Natural killer cell (primary cell): ENCODE measurements around the gene FBXL7. TPM values are rescaled to one million over a fixed set of nuclear protein-coding genes. Genes with fewer than 3 reads are reported as not detected.

Experiments
- ATAC-seq, 3 donors: fragments of 150-1000 bp in 2 of 3; fragments of 200-7000 bp in 1 of 3; cut with Tn5 transposase; 1 replicate in 1 of 3; 2 replicates in 2 of 3; pipeline ENCODE4 v1.10.0; 2021; ENCODE audit warnings: mild to moderate bottlenecking in 2 of 3, moderate library complexity in 2 of 3
- DNase-seq, 2 donors: peaks; one replicate each; pipeline versions ENCODE4 v3.0.0 to v3.0.0-alpha.2; 2013 to 2021; ENCODE audit warnings: mixed read lengths in 1 of 2
- H3K27ac ChIP-seq: one replicate; pipeline ENCODE4 v1.5.1; 2013; ENCODE audit warnings: mild to moderate bottlenecking, low read length
- H3K27me3 ChIP-seq: one replicate; pipeline ENCODE4 v1.6.1; 2013; ENCODE audit warnings: low read length; ENCODE audit not compliant: control insufficient read depth, insufficient read depth
- H3K36me3 ChIP-seq: one replicate; pipeline ENCODE4 v1.6.1; 2013; ENCODE audit warnings: low read length; ENCODE audit not compliant: control insufficient read depth, insufficient read depth
- H3K4me1 ChIP-seq: one replicate; pipeline ENCODE4 v1.6.1; 2013; ENCODE audit warnings: low read length; ENCODE audit not compliant: control insufficient read depth, insufficient read depth
- H3K4me3 ChIP-seq: one replicate; pipeline ENCODE4 v1.5.1; 2013; ENCODE audit warnings: low read length
- H3K9me3 ChIP-seq: one replicate; pipeline ENCODE4 v1.6.1; 2013; ENCODE audit warnings: low read length; ENCODE audit not compliant: control insufficient read depth, insufficient read depth
- H3K27ac Mint-ChIP-seq, 2 donors: one replicate each; pipeline ENCODE4 v1.8.0; 2022; ENCODE audit warnings: mild to moderate bottlenecking in 2 of 2, mixed read lengths in 2 of 2, moderate library complexity in 1 of 2
- H3K27me3 Mint-ChIP-seq, 2 donors: one replicate each; pipeline ENCODE4 v1.8.0; 2022; ENCODE audit warnings: low read depth in 2 of 2, mixed read lengths in 2 of 2
- H3K36me3 Mint-ChIP-seq: one replicate; pipeline ENCODE4 v1.8.0; 2022; ENCODE audit warnings: mixed read lengths
- H3K4me1 Mint-ChIP-seq, 2 donors: one replicate each; pipeline ENCODE4 v1.8.0; 2022; ENCODE audit warnings: mixed read lengths in 2 of 2
- H3K4me3 Mint-ChIP-seq: one replicate; pipeline ENCODE4 v1.8.0; 2022; ENCODE audit warnings: mild to moderate bottlenecking, moderate library complexity, mixed read lengths
- H3K9me3 Mint-ChIP-seq, 2 donors: one replicate each; pipeline ENCODE4 v1.8.0; 2022; ENCODE audit warnings: mixed read lengths in 2 of 2
- WGBS: methylation state at CpG from one replicate; pipeline ENCODE4 v1.1.7; 2013; ENCODE audit warnings: missing lambda C conversion rate; ENCODE audit not compliant: insufficient coverage; 5-methylcytosine and 5-hydroxymethylcytosine counted together
- intact Hi-C: fragments of 100-400 bp; cut with micrococcal nuclease; formaldehyde crosslinking; loops from one replicate; pipeline ENCODE4 v1.14.2; 2022
- total RNA-seq, 4 donors: library from RNA; stranded (reverse); fragments of 120-200 nt in 1 of 4; gene quantifications; one replicate each; pipeline versions ENCODE4 v1.2.3 to v1.2.4, GENCODE V29; 2013 to 2022
- TF ChIP-seq, protein P1 (sequence below): fragments of 200-600 bp; IDR thresholded peaks from one replicate; pipeline ENCODE4 v1.8.0; 2022; ENCODE audit warnings: antibody characterized with exemption

Gene FBXL7
- total RNA-seq, 3 donors from 2014 or later (not counting 1 experiment from before 2014, with no cell fraction given), result not detected

DNA sequence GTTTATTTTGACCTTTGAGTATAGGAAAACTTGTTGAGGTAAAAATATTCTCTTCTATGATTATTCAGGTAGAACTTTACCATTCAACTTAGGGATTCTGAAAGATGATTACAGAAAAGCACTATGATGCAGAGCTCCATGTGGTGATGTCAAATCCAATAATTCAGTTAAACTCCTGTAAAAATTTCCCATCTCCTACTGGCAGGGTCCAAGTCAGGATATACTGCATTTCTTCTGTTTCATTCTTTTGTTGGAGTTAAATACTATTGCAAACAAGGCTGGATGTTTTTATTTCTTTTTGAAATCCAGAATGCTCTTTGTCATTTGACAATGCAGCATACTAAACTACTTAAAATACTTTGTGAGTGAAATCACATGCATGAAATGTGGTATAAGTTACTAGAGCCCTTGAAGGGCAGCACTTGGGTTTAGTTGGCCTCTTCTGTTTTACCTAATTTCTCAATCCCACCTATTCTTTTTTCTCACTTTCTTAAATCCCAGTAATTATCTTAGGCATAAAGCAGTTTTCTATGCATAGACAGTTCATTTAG, 204.5 kb downstream of the FBXL7 start:
- Histone ChIP-seq H3K36me3 (no peaks in the 10 kb centered on the region), H3K9me3 (no peaks in the 10 kb centered on the region), H3K4me3 (no peak overlapping the region), H3K27ac (no peak overlapping the region), H3K27me3 (no peaks in the 10 kb centered on the region), H3K4me1 (no peaks in the 10 kb centered on the region)
- no peaks in the 10 kb centered on the region for H3K27me3 Mint-ChIP-seq
- DNase-seq (no peak), ATAC-seq (no peak)
- no peak overlapping the region for H3K4me3 Mint-ChIP-seq
- H3K9me3 Mint-ChIP-seq, result peaks cover 8 to 18% of the 10 kb centered on the region in 2 donors
- no peak overlapping the region for H3K27ac Mint-ChIP-seq
- H3K36me3 Mint-ChIP-seq, result no peaks in the 10 kb centered on the region
- TF ChIP-seq, protein P1, sequence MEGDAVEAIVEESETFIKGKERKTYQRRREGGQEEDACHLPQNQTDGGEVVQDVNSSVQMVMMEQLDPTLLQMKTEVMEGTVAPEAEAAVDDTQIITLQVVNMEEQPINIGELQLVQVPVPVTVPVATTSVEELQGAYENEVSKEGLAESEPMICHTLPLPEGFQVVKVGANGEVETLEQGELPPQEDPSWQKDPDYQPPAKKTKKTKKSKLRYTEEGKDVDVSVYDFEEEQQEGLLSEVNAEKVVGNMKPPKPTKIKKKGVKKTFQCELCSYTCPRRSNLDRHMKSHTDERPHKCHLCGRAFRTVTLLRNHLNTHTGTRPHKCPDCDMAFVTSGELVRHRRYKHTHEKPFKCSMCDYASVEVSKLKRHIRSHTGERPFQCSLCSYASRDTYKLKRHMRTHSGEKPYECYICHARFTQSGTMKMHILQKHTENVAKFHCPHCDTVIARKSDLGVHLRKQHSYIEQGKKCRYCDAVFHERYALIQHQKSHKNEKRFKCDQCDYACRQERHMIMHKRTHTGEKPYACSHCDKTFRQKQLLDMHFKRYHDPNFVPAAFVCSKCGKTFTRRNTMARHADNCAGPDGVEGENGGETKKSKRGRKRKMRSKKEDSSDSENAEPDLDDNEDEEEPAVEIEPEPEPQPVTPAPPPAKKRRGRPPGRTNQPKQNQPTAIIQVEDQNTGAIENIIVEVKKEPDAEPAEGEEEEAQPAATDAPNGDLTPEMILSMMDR, result no peak
- H3K4me1 Mint-ChIP-seq, result no peaks in the 10 kb centered on the region
- intact Hi-C loops, result no loop called here

DNA sequence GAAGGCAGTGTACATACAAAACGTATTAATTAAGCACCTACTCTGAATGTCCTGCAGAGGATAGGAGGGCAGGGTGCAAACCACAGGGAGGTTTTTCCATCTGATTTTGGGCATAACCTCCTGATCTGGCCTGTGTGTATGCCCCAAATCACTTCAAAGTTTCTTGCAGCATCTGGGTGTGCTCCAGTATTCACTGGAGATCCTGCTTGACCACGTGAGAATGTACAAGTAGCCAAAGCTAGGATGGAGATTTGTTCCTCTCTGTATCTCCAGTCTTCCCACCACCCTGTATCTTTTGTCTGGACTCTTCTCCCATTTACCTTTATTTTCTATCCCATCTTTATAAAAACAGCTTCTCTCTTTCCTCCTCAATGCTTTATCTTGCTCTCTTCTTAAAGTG, 207.7 kb downstream of the FBXL7 start:
- peaks cover 5% of the 10 kb centered on the region for H3K36me3 Mint-ChIP-seq
- WGBS, result 71% methylated on average over 2 of the region's 2 CpGs
- DNase-seq, result no peak
- no peak overlapping the region for H3K4me3 Mint-ChIP-seq
- TF ChIP-seq, protein P1, result no peak
- ATAC-seq, result no peak
- no peak overlapping the region for H3K4me3 ChIP-seq
- H3K27me3 ChIP-seq, result no peaks in the 10 kb centered on the region
- no peaks in the 10 kb centered on the region for H3K9me3 ChIP-seq
- intact Hi-C loops, result no loop called here
- no peaks in the 10 kb centered on the region for H3K4me1 ChIP-seq
- no peaks in the 10 kb centered on the region for H3K4me1 Mint-ChIP-seq
- no peak overlapping the region for H3K27ac Mint-ChIP-seq
- no peak overlapping the region for H3K27ac ChIP-seq
- peaks cover 13 to 23% of the 10 kb centered on the region in 2 donors for H3K9me3 Mint-ChIP-seq
- no peaks in the 10 kb centered on the region for H3K27me3 Mint-ChIP-seq
- no peaks in the 10 kb centered on the region for H3K36me3 ChIP-seq

DNA sequence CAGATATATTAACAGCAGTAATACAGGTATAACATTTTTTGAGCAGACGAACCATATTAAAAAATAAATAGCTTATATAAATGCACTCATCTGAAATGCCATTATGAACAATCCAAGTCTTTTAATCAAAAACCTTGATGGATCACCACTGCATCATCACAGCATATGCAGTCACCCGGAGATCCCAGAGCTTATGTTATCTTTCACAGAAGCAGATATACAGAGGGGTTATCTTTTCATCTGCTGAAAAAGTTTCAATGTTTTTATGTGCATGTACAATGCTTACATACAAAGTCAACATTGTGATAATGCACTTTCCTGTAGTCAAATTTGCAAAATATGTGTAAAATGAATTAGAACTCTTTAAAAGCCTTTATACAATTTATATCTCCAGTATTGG, 211.9 kb downstream of the FBXL7 start:
- H3K4me1 ChIP-seq, result no peaks in the 10 kb centered on the region
- DNase-seq (no peak), ATAC-seq (no peak)
- H3K36me3 Mint-ChIP-seq, result peaks cover 5% of the 10 kb centered on the region
- intact Hi-C loops, result no loop called here
- no peaks in the 10 kb centered on the region for H3K36me3 ChIP-seq
- H3K27ac ChIP-seq, result no peak overlapping the region
- no peaks in the 10 kb centered on the region for H3K4me1 Mint-ChIP-seq
- no peaks in the 10 kb centered on the region for H3K27me3 Mint-ChIP-seq
- peaks cover 14 to 34% of the 10 kb centered on the region in 2 donors for H3K9me3 Mint-ChIP-seq
- H3K4me3 ChIP-seq, result no peak overlapping the region
- no peak overlapping the region for H3K27ac Mint-ChIP-seq
- TF ChIP-seq, protein P1, result no peak
- no peak overlapping the region for H3K4me3 Mint-ChIP-seq
- WGBS, result 82% methylated on average over 2 of the region's 2 CpGs
- H3K27me3 ChIP-seq, result no peaks in the 10 kb centered on the region
- H3K9me3 ChIP-seq, result no peaks in the 10 kb centered on the region

GRCh38 chr5:15715535-15715934, 215.6 kb downstream of the FBXL7 start:
- 73% methylated on average over 2 of the region's 2 CpGs for WGBS
- peaks cover 5% of the 10 kb centered on the region for H3K36me3 Mint-ChIP-seq
- H3K27ac Mint-ChIP-seq, result no peak overlapping the region
- no peak overlapping the region for H3K4me3 ChIP-seq
- H3K27me3 ChIP-seq, result no peaks in the 10 kb centered on the region
- DNase-seq, result no peak
- TF ChIP-seq, protein P1, result no peak
- no peak overlapping the region for H3K27ac ChIP-seq
- H3K4me3 Mint-ChIP-seq, result no peak overlapping the region
- H3K9me3 ChIP-seq, result no peaks in the 10 kb centered on the region
- no peaks in the 10 kb centered on the region for H3K4me1 Mint-ChIP-seq
- ATAC-seq, result no peak
- H3K27me3 Mint-ChIP-seq, result no peaks in the 10 kb centered on the region
- no peaks in the 10 kb centered on the region for H3K36me3 ChIP-seq
- no peaks in the 10 kb centered on the region for H3K4me1 ChIP-seq
- intact Hi-C loops, result no loop called here
- peaks cover 15 to 32% of the 10 kb centered on the region in 2 donors for H3K9me3 Mint-ChIP-seq
